HUES48 (cell line): Measurements from ENCODE around the gene RALGAPA2.

ENCODE experiments used
- H3K27ac ChIP-seq: one replicate; pipeline ENCODE4 v1.7.0; 2013; ENCODE audit warnings: low read depth, low read length, inconsistent platforms
- H3K27me3 ChIP-seq: 2 replicates; pipeline ENCODE4 v1.6.1; 2013; ENCODE audit warnings: mild to moderate bottlenecking, low read length; ENCODE audit not compliant: control insufficient read depth, insufficient read depth
- H3K36me3 ChIP-seq: 2 replicates; pipeline ENCODE4 v1.6.1; 2013; ENCODE audit warnings: low read length; ENCODE audit not compliant: control insufficient read depth, insufficient read depth
- H3K4me1 ChIP-seq: 2 replicates; pipeline ENCODE4 v1.6.1; 2013; ENCODE audit warnings: mild to moderate bottlenecking, low read length; ENCODE audit not compliant: control insufficient read depth, insufficient read depth
- H3K4me3 ChIP-seq: 2 replicates; pipeline ENCODE4 v1.5.1; 2013; ENCODE audit warnings: mild to moderate bottlenecking, low read depth, low read length
- H3K9ac ChIP-seq: 2 replicates; pipeline ENCODE4 v1.6.1; 2013; ENCODE audit warnings: mild to moderate bottlenecking, low read depth, low read length, moderate library complexity
- H3K9me3 ChIP-seq: 2 replicates; pipeline ENCODE4 v1.6.1; 2013; ENCODE audit warnings: low read length; ENCODE audit not compliant: control insufficient read depth, insufficient read depth

Gene RALGAPA2

GRCh38 chr20:20393207-20394120 lies 319.0 kb downstream of the RALGAPA2 start:
- H3K4me1 ChIP-seq = 0 out of 2 replicates have a peak, but pooled peaks cover 7% of the 10 kb centered on the region
- no peak overlapping the region for H3K27ac ChIP-seq
- H3K36me3 ChIP-seq = no peaks in the 10 kb centered on the region
- H3K27me3 ChIP-seq = no peaks in the 10 kb centered on the region
- H3K4me3 ChIP-seq = no peak overlapping the region
- no peak overlapping the region for H3K9ac ChIP-seq
- H3K9me3 ChIP-seq = no peaks in the 10 kb centered on the region

DNA sequence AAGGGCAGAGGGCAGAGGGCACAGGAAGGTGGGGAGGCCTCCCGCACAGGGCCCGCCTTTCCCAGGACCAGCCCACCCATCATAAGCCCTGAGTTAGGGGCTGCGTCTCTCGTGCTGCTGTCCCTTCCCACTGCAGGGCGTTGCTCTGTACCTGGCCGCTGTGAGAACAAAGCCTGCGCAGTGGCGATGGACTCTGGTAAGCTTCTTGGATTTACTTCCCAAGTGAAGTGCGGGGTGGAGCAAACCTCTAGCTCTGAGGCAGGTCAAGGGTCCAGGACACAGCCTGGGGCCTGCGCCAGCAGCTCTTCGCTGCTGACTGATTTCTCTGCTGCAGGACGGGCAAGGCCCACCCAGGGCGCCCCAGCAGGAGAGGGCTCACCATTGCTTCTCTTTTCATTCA lies 320.7 kb downstream of the RALGAPA2 start:
- Histone ChIP-seq H3K4me3 (no peak overlapping the region), H3K27ac (no peak overlapping the region), H3K9me3 (no peaks in the 10 kb centered on the region), H3K27me3 (no peaks in the 10 kb centered on the region), H3K9ac (no peak overlapping the region), H3K4me1 (0 out of 2 replicates have a peak, but pooled peaks cover 7% of the 10 kb centered on the region), H3K36me3 (no peaks in the 10 kb centered on the region)

GRCh38 chr20:20391115-20391514 lies 321.3 kb downstream of the RALGAPA2 start:
- Histone ChIP-seq H3K9ac (no peak overlapping the region), H3K9me3 (no peaks in the 10 kb centered on the region), H3K27ac (no peak overlapping the region), H3K4me1 (0 out of 2 replicates have a peak, but pooled peaks cover 4% of the 10 kb centered on the region), H3K27me3 (no peaks in the 10 kb centered on the region), H3K36me3 (no peaks in the 10 kb centered on the region), H3K4me3 (no peak overlapping the region)

- no peaks in the 10 kb centered on the region for H3K9me3 ChIP-seq
- H3K36me3 ChIP-seq = no peaks in the 10 kb centered on the region
- H3K4me1 ChIP-seq = 0 out of 2 replicates have a peak, but pooled peaks cover under 1% of the 10 kb centered on the region
- H3K4me3 ChIP-seq = no peak overlapping the region
- H3K27ac ChIP-seq = no peak overlapping the region
- no peaks in the 10 kb centered on the region for H3K27me3 ChIP-seq
- no peak overlapping the region for H3K9ac ChIP-seq
Observed at GRCh38 chr20:20390393-20390792, 322.1 kb downstream of the RALGAPA2 start.

GRCh38 chr20:20386192-20386591 lies 326.3 kb downstream of the RALGAPA2 start:
- no peak overlapping the region for H3K4me3 ChIP-seq
- no peaks in the 10 kb centered on the region for H3K27me3 ChIP-seq
- no peaks in the 10 kb centered on the region for H3K9me3 ChIP-seq
- no peaks in the 10 kb centered on the region for H3K36me3 ChIP-seq
- no peak overlapping the region for H3K27ac ChIP-seq
- H3K4me1 ChIP-seq = no peaks in the 10 kb centered on the region
- H3K9ac ChIP-seq = no peak overlapping the region

GRCh38 chr20:20375862-20376261 lies 336.6 kb downstream of the RALGAPA2 start:
- Histone ChIP-seq H3K27me3 (peaks cover 47% of the 10 kb centered on the region), H3K36me3 (no peaks in the 10 kb centered on the region), H3K9me3 (0 out of 2 replicates have a peak, but pooled peaks cover 4% of the 10 kb centered on the region), H3K4me1 (peaks cover 24% of the 10 kb centered on the region), H3K4me3 (no peak overlapping the region), H3K27ac (no peak overlapping the region), H3K9ac (no peak overlapping the region)

- Histone ChIP-seq H3K4me1 (peaks cover 34% of the 10 kb centered on the region), H3K4me3 (no peak overlapping the region), H3K9me3 (no peaks in the 10 kb centered on the region), H3K27me3 (peaks cover 74% of the 10 kb centered on the region), H3K27ac (no peak overlapping the region), H3K9ac (no peak overlapping the region), H3K36me3 (no peaks in the 10 kb centered on the region)
Observed at GRCh38 chr20:20373091-20373571, 339.3 kb downstream of the RALGAPA2 start.

GRCh38 chr20:20371681-20372080 lies 340.8 kb downstream of the RALGAPA2 start:
- peak overlapping the region; percentile 45; the same call in 1 of the 2 replicates for H3K9ac ChIP-seq

DNA sequence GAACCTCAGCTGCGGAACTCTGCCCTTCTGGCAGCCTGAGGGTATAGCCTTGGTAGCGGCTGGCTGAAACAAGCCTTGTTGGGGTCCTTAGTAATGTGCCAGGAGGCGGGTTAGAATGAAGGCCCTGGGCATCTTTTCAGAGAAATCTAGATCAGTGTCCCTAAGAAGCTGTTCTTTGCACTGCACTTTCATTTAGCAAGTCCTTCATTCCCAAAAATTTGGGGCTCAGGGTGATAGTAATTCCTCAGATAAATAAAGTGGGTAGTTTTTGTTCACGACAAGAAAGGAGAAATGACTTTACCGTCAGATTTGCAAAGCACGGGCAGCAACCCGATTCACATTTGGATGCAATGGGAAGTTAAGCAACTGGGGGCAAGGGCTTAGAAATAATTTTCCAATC lies 341.4 kb downstream of the RALGAPA2 start:
- Histone ChIP-seq H3K4me3 (peak overlapping the region; percentile 61), H3K9ac (no peak overlapping the region), H3K36me3 (no peaks in the 10 kb centered on the region)

More at GRCh38 chr20:20371681-20372080, 340.8 kb downstream of the RALGAPA2 start:
- H3K4me1 ChIP-seq = peaks cover 34% of the 10 kb centered on the region
- peak overlapping the region; percentile 61 for H3K4me3 ChIP-seq
- peak overlapping the region; percentile 65 for H3K27ac ChIP-seq
- no peaks in the 10 kb centered on the region for H3K36me3 ChIP-seq
- no peaks in the 10 kb centered on the region for H3K9me3 ChIP-seq
- H3K27me3 ChIP-seq = peaks cover 85% of the 10 kb centered on the region

DNA sequence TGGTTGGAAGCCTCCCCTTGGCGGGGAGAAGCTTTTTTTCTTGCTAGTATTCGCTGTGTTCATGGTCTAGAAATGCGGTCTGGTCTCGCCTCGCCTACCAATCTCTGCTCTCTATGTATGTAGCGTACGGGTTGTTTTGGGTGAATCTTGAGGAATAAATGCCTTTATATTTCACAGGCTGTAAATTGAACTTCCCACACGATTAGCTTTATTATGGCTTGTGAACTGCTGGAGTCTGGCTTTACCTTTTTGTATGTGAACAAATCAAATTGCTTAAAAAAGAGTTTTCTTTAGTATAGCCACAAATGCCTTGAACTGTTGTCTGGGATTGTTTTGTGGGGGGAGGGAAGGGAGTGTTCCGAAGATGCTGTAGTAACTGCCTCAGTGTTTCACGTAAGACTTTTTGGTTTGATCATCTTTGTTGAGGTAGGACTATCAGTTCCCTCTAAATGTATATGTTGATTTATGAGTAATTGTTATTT lies 342.3 kb downstream of the RALGAPA2 start:
- Histone ChIP-seq H3K4me3 (peak overlapping the region; percentile 61), H3K27ac (no peak overlapping the region), H3K9ac (no peak overlapping the region), H3K9me3 (no peaks in the 10 kb centered on the region), H3K27me3 (peaks cover 93% of the 10 kb centered on the region), H3K4me1 (peaks cover 46% of the 10 kb centered on the region), H3K36me3 (no peaks in the 10 kb centered on the region)

More for the DNA sequence above, 341.4 kb downstream of the RALGAPA2 start:
- no peaks in the 10 kb centered on the region for H3K9me3 ChIP-seq
- peaks cover 90% of the 10 kb centered on the region for H3K27me3 ChIP-seq
- H3K4me1 ChIP-seq = peaks cover 37% of the 10 kb centered on the region
- peak overlapping the region; percentile 65 for H3K27ac ChIP-seq
